Measurements from ENCODE around the gene PTTG1IP. TPM values are rescaled to one million over a fixed set of nuclear protein-coding genes. Genes with fewer than 3 reads are reported as not detected.

The PTTG1IP gene
- total RNA-seq, 1 experiment from 2014 or later, result 96.0 TPM

DNA sequence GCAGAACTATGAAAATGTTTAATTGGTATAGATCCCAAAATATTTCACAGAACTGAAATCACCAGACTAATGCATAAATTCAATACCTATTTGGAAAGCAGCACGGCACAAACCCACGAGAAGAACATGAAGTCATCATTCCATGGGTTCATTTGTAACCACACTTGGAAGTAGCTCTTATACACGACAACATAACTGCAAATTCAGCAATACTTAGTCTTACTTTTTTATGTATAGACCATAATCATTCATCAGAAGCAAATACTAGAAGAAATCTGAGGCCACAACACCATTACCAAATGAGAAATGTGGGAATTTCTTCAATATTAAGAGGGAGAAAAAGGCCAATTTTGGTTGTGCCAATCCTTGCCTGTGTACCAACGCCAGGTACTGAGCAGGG lies 67.6 kb downstream of the PTTG1IP start:
- Mint-ChIP-seq H3K4me3 (no peak overlapping the region), H3K27me3 (ENCODE audit: low read depth) (no peaks in the 10 kb centered on the region), H3K36me3 (peaks cover 44% of the 10 kb centered on the region), H3K4me1 (peaks cover 13% of the 10 kb centered on the region), H3K9me3 (no peaks in the 10 kb centered on the region), H3K27ac (no peak overlapping the region)
- no peak for DNase-seq (ENCODE audit: low spot score)
- ChIA-PET CTCF (no interaction called here), POLR2A (no interaction called here)
- no peak for TF ChIP-seq ZNF263 (CRISPR knock-in tag; IDR thresholded peaks at IDR 0.05; ENCODE audit: low read depth)
- no peak for TF ChIP-seq ZNF232 (CRISPR knock-in tag; IDR thresholded peaks at IDR 0.05)
- no peak for TF ChIP-seq ZNF671 (CRISPR knock-in tag; IDR thresholded peaks at IDR 0.05)
- no peak for TF ChIP-seq ETV6 (CRISPR knock-in tag; IDR thresholded peaks at IDR 0.05)
- TF ChIP-seq GABPB1 (CRISPR knock-in tag; IDR thresholded peaks at IDR 0.05), result no peak
- TF ChIP-seq, protein P1, sequence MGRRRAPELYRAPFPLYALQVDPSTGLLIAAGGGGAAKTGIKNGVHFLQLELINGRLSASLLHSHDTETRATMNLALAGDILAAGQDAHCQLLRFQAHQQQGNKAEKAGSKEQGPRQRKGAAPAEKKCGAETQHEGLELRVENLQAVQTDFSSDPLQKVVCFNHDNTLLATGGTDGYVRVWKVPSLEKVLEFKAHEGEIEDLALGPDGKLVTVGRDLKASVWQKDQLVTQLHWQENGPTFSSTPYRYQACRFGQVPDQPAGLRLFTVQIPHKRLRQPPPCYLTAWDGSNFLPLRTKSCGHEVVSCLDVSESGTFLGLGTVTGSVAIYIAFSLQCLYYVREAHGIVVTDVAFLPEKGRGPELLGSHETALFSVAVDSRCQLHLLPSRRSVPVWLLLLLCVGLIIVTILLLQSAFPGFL (CRISPR knock-in tag; IDR thresholded peaks at IDR 0.05; ENCODE audit: borderline replicate concordance), result no peak
- TF ChIP-seq EMX1 (CRISPR knock-in tag; IDR thresholded peaks at IDR 0.05), result no peak
- TF ChIP-seq, protein P2, sequence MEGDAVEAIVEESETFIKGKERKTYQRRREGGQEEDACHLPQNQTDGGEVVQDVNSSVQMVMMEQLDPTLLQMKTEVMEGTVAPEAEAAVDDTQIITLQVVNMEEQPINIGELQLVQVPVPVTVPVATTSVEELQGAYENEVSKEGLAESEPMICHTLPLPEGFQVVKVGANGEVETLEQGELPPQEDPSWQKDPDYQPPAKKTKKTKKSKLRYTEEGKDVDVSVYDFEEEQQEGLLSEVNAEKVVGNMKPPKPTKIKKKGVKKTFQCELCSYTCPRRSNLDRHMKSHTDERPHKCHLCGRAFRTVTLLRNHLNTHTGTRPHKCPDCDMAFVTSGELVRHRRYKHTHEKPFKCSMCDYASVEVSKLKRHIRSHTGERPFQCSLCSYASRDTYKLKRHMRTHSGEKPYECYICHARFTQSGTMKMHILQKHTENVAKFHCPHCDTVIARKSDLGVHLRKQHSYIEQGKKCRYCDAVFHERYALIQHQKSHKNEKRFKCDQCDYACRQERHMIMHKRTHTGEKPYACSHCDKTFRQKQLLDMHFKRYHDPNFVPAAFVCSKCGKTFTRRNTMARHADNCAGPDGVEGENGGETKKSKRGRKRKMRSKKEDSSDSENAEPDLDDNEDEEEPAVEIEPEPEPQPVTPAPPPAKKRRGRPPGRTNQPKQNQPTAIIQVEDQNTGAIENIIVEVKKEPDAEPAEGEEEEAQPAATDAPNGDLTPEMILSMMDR (IDR thresholded peaks at IDR 0.05), result no peak
- no peak for ATAC-seq

DNA sequence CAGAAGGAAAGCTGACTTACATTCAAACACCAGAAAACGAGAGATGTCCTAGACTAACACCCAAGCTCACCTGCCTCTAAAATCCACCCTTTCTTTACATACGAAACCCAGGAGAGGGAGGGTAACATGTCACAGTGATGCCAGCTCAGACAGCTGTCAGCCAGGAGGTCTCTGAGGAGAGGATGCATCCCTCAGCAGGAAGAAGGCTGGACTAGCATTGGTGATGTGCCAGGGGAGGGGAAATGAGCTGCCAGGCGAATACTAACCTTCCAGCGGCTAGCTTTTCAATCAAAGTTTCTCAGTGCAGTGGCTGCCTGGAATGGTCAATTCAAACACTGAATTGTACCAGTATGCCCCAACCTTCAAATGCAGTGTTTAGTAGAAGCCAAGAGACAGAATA lies 68.3 kb downstream of the PTTG1IP start:
- ChIA-PET CTCF (interaction anchor here (0.7 to 1.8 kb wide), 2 partner anchors 12 to 127 kb away, joined by 5 to 8 read pairs; no protein-coding TSS in a partner anchor), POLR2A (no interaction called here)
- H3K27ac Mint-ChIP-seq, result no peak overlapping the region
- TF ChIP-seq, protein P3, sequence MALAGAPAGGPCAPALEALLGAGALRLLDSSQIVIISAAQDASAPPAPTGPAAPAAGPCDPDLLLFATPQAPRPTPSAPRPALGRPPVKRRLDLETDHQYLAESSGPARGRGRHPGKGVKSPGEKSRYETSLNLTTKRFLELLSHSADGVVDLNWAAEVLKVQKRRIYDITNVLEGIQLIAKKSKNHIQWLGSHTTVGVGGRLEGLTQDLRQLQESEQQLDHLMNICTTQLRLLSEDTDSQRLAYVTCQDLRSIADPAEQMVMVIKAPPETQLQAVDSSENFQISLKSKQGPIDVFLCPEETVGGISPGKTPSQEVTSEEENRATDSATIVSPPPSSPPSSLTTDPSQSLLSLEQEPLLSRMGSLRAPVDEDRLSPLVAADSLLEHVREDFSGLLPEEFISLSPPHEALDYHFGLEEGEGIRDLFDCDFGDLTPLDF (CRISPR knock-in tag; IDR thresholded peaks at IDR 0.05), result no peak
- TF ChIP-seq HMGA2 (CRISPR knock-in tag; IDR thresholded peaks at IDR 0.05) (no peak), FOXP1 (CRISPR knock-in tag; IDR thresholded peaks at IDR 0.05; ENCODE audit: borderline replicate concordance) (no peak), TCF7 (CRISPR knock-in tag; IDR thresholded peaks at IDR 0.05; ENCODE audit: low read depth) (no peak), OVOL2 (CRISPR knock-in tag; IDR thresholded peaks at IDR 0.05; ENCODE audit: borderline replicate concordance) (no peak), JAZF1 (CRISPR knock-in tag; IDR thresholded peaks at IDR 0.05) (no peak), KAT7 (CRISPR knock-in tag; IDR thresholded peaks at IDR 0.05; ENCODE audit: borderline replicate concordance) (no peak), NR2C2 (CRISPR knock-in tag; IDR thresholded peaks at IDR 0.05) (no peak), SOX15 (CRISPR knock-in tag; IDR thresholded peaks at IDR 0.05) (no peak), ZNF138 (CRISPR knock-in tag; conservative IDR thresholded peaks at IDR 0.05) (no peak), FOXJ3 (CRISPR knock-in tag; IDR thresholded peaks at IDR 0.05; ENCODE audit: borderline replicate concordance) (no peak), RELA (CRISPR knock-in tag; IDR thresholded peaks at IDR 0.05; ENCODE audit: borderline replicate concordance) (no peak), ZBTB21 (CRISPR knock-in tag; IDR thresholded peaks at IDR 0.05; ENCODE audit: borderline replicate concordance) (no peak), ETV6 (CRISPR knock-in tag; IDR thresholded peaks at IDR 0.05) (no peak), IRF2 (CRISPR knock-in tag; IDR thresholded peaks at IDR 0.05; ENCODE audit: borderline replicate concordance, low read depth) (no peak), TEAD1 (CRISPR knock-in tag; IDR thresholded peaks at IDR 0.05) (no peak)
- TF ChIP-seq, protein P4, sequence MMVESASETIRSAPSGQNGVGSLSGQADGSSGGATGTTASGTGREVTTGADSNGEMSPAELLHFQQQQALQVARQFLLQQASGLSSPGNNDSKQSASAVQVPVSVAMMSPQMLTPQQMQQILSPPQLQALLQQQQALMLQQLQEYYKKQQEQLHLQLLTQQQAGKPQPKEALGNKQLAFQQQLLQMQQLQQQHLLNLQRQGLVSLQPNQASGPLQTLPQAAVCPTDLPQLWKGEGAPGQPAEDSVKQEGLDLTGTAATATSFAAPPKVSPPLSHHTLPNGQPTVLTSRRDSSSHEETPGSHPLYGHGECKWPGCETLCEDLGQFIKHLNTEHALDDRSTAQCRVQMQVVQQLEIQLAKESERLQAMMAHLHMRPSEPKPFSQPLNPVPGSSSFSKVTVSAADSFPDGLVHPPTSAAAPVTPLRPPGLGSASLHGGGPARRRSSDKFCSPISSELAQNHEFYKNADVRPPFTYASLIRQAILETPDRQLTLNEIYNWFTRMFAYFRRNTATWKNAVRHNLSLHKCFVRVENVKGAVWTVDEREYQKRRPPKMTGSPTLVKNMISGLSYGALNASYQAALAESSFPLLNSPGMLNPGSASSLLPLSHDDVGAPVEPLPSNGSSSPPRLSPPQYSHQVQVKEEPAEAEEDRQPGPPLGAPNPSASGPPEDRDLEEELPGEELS (CRISPR knock-in tag; IDR thresholded peaks at IDR 0.05), result no peak
- TF ChIP-seq, protein P5, sequence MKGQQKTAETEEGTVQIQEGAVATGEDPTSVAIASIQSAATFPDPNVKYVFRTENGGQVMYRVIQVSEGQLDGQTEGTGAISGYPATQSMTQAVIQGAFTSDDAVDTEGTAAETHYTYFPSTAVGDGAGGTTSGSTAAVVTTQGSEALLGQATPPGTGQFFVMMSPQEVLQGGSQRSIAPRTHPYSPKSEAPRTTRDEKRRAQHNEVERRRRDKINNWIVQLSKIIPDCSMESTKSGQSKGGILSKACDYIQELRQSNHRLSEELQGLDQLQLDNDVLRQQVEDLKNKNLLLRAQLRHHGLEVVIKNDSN (CRISPR knock-in tag; IDR thresholded peaks at IDR 0.05), result no peak
- TF ChIP-seq, protein P6, sequence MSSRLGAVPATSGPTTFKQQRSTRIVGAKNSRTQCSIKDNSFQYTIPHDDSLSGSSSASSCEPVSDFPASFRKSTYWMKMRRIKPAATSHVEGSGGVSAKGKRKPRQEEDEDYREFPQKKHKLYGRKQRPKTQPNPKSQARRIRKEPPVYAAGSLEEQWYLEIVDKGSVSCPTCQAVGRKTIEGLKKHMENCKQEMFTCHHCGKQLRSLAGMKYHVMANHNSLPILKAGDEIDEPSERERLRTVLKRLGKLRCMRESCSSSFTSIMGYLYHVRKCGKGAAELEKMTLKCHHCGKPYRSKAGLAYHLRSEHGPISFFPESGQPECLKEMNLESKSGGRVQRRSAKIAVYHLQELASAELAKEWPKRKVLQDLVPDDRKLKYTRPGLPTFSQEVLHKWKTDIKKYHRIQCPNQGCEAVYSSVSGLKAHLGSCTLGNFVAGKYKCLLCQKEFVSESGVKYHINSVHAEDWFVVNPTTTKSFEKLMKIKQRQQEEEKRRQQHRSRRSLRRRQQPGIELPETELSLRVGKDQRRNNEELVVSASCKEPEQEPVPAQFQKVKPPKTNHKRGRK (CRISPR knock-in tag; IDR thresholded peaks at IDR 0.05; ENCODE audit: borderline replicate concordance), result no peak
- H3K9me3 Mint-ChIP-seq, result no peaks in the 10 kb centered on the region
- H3K4me1 Mint-ChIP-seq, result peaks cover 19% of the 10 kb centered on the region
- no peak overlapping the region for H3K4me3 Mint-ChIP-seq
- H3K36me3 Mint-ChIP-seq, result peaks cover 44% of the 10 kb centered on the region
- ATAC-seq (no peak), DNase-seq (ENCODE audit: low spot score) (no peak)
- H3K27me3 Mint-ChIP-seq (ENCODE audit: low read depth), result no peaks in the 10 kb centered on the region
